HG03064 (cell line): Measurements from ENCODE around the gene BRF1.

Experiments
- ATAC-seq: cut with Tn5 transposase; IDR thresholded peaks from one replicate; pipeline ENCODE4 v1.9.1; 2021; ENCODE audit warnings: low read depth; ENCODE audit not compliant: unreplicated experiment

The BRF1 gene

GRCh38 chr14:105214324-105214915 lies 86.4 kb downstream of the BRF1 start:
- no peak for ATAC-seq

GRCh38 chr14:105213361-105213760 lies 87.4 kb downstream of the BRF1 start:
- no peak for ATAC-seq

GRCh38 chr14:105212541-105213300 lies 88.1 kb downstream of the BRF1 start:
- ATAC-seq = no peak

- no peak for ATAC-seq
Observed at GRCh38 chr14:105211758-105212089, 89.1 kb downstream of the BRF1 start.

GRCh38 chr14:105211086-105211757 lies 89.6 kb downstream of the BRF1 start:
- no peak for ATAC-seq

- no peak for ATAC-seq
Observed at GRCh38 chr14:105210266-105211025, 90.4 kb downstream of the BRF1 start.

- no peak for ATAC-seq
Observed at GRCh38 chr14:105209646-105210045, 91.2 kb downstream of the BRF1 start.

- ATAC-seq = no peak
Observed at GRCh38 chr14:105209091-105209490, 91.7 kb downstream of the BRF1 start.

GRCh38 chr14:105208738-105209075 lies 92.1 kb downstream of the BRF1 start:
- no peak for ATAC-seq

GRCh38 chr14:105207996-105208737 lies 92.6 kb downstream of the BRF1 start:
- no peak for ATAC-seq

GRCh38 chr14:105207460-105207901 lies 93.3 kb downstream of the BRF1 start:
- ATAC-seq = no peak

- no peak for ATAC-seq
Observed at GRCh38 chr14:105206873-105207272, 93.9 kb downstream of the BRF1 start.

GRCh38 chr14:105205673-105206208 lies 95.1 kb downstream of the BRF1 start:
- no peak for ATAC-seq

- ATAC-seq = no peak
Observed at GRCh38 chr14:105204931-105205672, 95.7 kb downstream of the BRF1 start.

- ATAC-seq = no peak
Observed at GRCh38 chr14:105204206-105204930, 96.4 kb downstream of the BRF1 start.

- ATAC-seq = no peak
Observed at GRCh38 chr14:105203701-105204100, 97.1 kb downstream of the BRF1 start.

- ATAC-seq = no peak
Observed at GRCh38 chr14:105203057-105203531, 97.7 kb downstream of the BRF1 start.

- ATAC-seq = no peak
Observed at GRCh38 chr14:105201925-105202513, 98.8 kb downstream of the BRF1 start.
